ENCODE measurements around the gene SLC22A31. TPM values are rescaled to one million over a fixed set of nuclear protein-coding genes. Genes with fewer than 3 reads are reported as not detected.
"Not testable (repeated sequence)": the region's sequence is repeated elsewhere in the genome, so short reads cannot be mapped to it uniquely, and the experiment has no call there.

SLC22A31 gene
- total RNA-seq, 1 donor from 2014 or later = 2.3 TPM

GRCh38 chr16:89187032-89187769 lies 13.1 kb downstream of the SLC22A31 start:
- DNase-seq = peak; percentile 83
- Mint-ChIP-seq H3K4me3 (no peak overlapping the region), H3K4me1 (peaks cover 3% of the 10 kb centered on the region), H3K27ac (peak overlapping the region; percentile 16), H3K9me3 (no peaks in the 10 kb centered on the region), H3K36me3 (ENCODE audit: low read depth) (no peaks in the 10 kb centered on the region), H3K27me3 (no peaks in the 10 kb centered on the region)
- intact Hi-C loops (cut with micrococcal nuclease) = no loop called here

- H3K9me3 Mint-ChIP-seq; H3K4me3 Mint-ChIP-seq; intact Hi-C loops (cut with micrococcal nuclease); H3K27me3 Mint-ChIP-seq; H3K4me1 Mint-ChIP-seq; H3K27ac Mint-ChIP-seq; H3K36me3 Mint-ChIP-seq (ENCODE audit: low read depth): not testable (repeated sequence)
- peak; percentile 70 for DNase-seq
These were observed 13.7 kb downstream of the SLC22A31 start for GRCh38 chr16:89186593-89187031.

- H3K4me3 Mint-ChIP-seq; H3K9me3 Mint-ChIP-seq; H3K27ac Mint-ChIP-seq; intact Hi-C loops (cut with micrococcal nuclease); H3K4me1 Mint-ChIP-seq; H3K27me3 Mint-ChIP-seq; H3K36me3 Mint-ChIP-seq (ENCODE audit: low read depth): not testable (repeated sequence)
- DNase-seq = peak; percentile 73
These were observed 14.3 kb downstream of the SLC22A31 start for GRCh38 chr16:89185887-89186592.

- Mint-ChIP-seq H3K4me1 (peaks cover 3% of the 10 kb centered on the region), H3K4me3 (no peak overlapping the region), H3K27ac (no peak overlapping the region), H3K27me3 (no peaks in the 10 kb centered on the region), H3K36me3 (ENCODE audit: low read depth) (no peaks in the 10 kb centered on the region), H3K9me3 (no peaks in the 10 kb centered on the region)
- intact Hi-C loops (cut with micrococcal nuclease) = no loop called here
- DNase-seq = peak; percentile 82
These were observed 15.2 kb downstream of the SLC22A31 start for GRCh38 chr16:89184933-89185794.

- intact Hi-C loops (cut with micrococcal nuclease) = no loop called here
- H3K4me3 Mint-ChIP-seq = no peak overlapping the region
- H3K36me3 Mint-ChIP-seq (ENCODE audit: low read depth) = no peaks in the 10 kb centered on the region
- no peaks in the 10 kb centered on the region for H3K27me3 Mint-ChIP-seq
- H3K27ac Mint-ChIP-seq = no peak overlapping the region
- H3K9me3 Mint-ChIP-seq = no peaks in the 10 kb centered on the region
- peaks cover 3% of the 10 kb centered on the region for H3K4me1 Mint-ChIP-seq
- no peak for DNase-seq
These were observed 15.7 kb downstream of the SLC22A31 start for GRCh38 chr16:89184677-89184932.

- no peak for DNase-seq
- Mint-ChIP-seq H3K27ac (no peak overlapping the region), H3K9me3 (no peaks in the 10 kb centered on the region), H3K4me1 (peaks cover 3% of the 10 kb centered on the region), H3K4me3 (no peak overlapping the region), H3K36me3 (ENCODE audit: low read depth) (no peaks in the 10 kb centered on the region), H3K27me3 (no peaks in the 10 kb centered on the region)
- intact Hi-C loops (cut with micrococcal nuclease) = no loop called here
These were observed 16.2 kb downstream of the SLC22A31 start for GRCh38 chr16:89183975-89184676.

- no peak for DNase-seq
- Mint-ChIP-seq H3K27ac (no peak overlapping the region), H3K4me1 (peaks cover 3% of the 10 kb centered on the region), H3K4me3 (no peak overlapping the region), H3K36me3 (ENCODE audit: low read depth) (no peaks in the 10 kb centered on the region), H3K27me3 (no peaks in the 10 kb centered on the region), H3K9me3 (no peaks in the 10 kb centered on the region)
- intact Hi-C loops (cut with micrococcal nuclease) = no loop called here
These were observed 16.9 kb downstream of the SLC22A31 start for GRCh38 chr16:89183463-89183862.

- Mint-ChIP-seq H3K9me3 (no peaks in the 10 kb centered on the region), H3K4me1 (no peaks in the 10 kb centered on the region), H3K4me3 (no peak overlapping the region), H3K36me3 (ENCODE audit: low read depth) (no peaks in the 10 kb centered on the region), H3K27ac (no peak overlapping the region), H3K27me3 (no peaks in the 10 kb centered on the region)
- intact Hi-C loops (cut with micrococcal nuclease) = no loop called here
- DNase-seq = no peak
These were observed 20.6 kb downstream of the SLC22A31 start for GRCh38 chr16:89179656-89180315.

GRCh38 chr16:89179148-89179484 lies 21.2 kb downstream of the SLC22A31 start:
- Mint-ChIP-seq H3K36me3 (ENCODE audit: low read depth) (no peaks in the 10 kb centered on the region), H3K27me3 (no peaks in the 10 kb centered on the region)
- intact Hi-C loops (cut with micrococcal nuclease) = no loop called here

GRCh38 chr16:89178453-89179147 lies 21.7 kb downstream of the SLC22A31 start:
- intact Hi-C loops (cut with micrococcal nuclease) = no loop called here
- Mint-ChIP-seq H3K27me3 (no peaks in the 10 kb centered on the region), H3K4me1 (no peaks in the 10 kb centered on the region)

More at GRCh38 chr16:89179148-89179484, 21.2 kb downstream of the SLC22A31 start:
- DNase-seq = no peak
- no peaks in the 10 kb centered on the region for H3K9me3 Mint-ChIP-seq
- no peak overlapping the region for H3K4me3 Mint-ChIP-seq
- H3K27ac Mint-ChIP-seq = no peak overlapping the region
- no peaks in the 10 kb centered on the region for H3K4me1 Mint-ChIP-seq

GRCh38 chr16:89177501-89177900 lies 22.8 kb downstream of the SLC22A31 start:
- Mint-ChIP-seq H3K4me3 (no peak overlapping the region), H3K9me3 (no peaks in the 10 kb centered on the region)
- intact Hi-C loops (cut with micrococcal nuclease) = no loop called here

More at GRCh38 chr16:89178453-89179147, 21.7 kb downstream of the SLC22A31 start:
- no peak overlapping the region for H3K27ac Mint-ChIP-seq
- no peaks in the 10 kb centered on the region for H3K36me3 Mint-ChIP-seq (ENCODE audit: low read depth)
- H3K4me3 Mint-ChIP-seq = no peak overlapping the region
- DNase-seq = no peak
- no peaks in the 10 kb centered on the region for H3K9me3 Mint-ChIP-seq

GRCh38 chr16:89176717-89177116 lies 23.6 kb downstream of the SLC22A31 start:
- no peaks in the 10 kb centered on the region for H3K27me3 Mint-ChIP-seq
- intact Hi-C loops (cut with micrococcal nuclease) = no loop called here
- DNase-seq = no peak
- H3K9me3 Mint-ChIP-seq = no peaks in the 10 kb centered on the region
- H3K27ac Mint-ChIP-seq = no peak overlapping the region
- H3K4me1 Mint-ChIP-seq = no peaks in the 10 kb centered on the region
- no peak overlapping the region for H3K4me3 Mint-ChIP-seq
- H3K36me3 Mint-ChIP-seq (ENCODE audit: low read depth) = no peaks in the 10 kb centered on the region

More at GRCh38 chr16:89177501-89177900, 22.8 kb downstream of the SLC22A31 start:
- DNase-seq = no peak
- H3K27me3 Mint-ChIP-seq = no peaks in the 10 kb centered on the region
- no peaks in the 10 kb centered on the region for H3K4me1 Mint-ChIP-seq
- no peak overlapping the region for H3K27ac Mint-ChIP-seq
- no peaks in the 10 kb centered on the region for H3K36me3 Mint-ChIP-seq (ENCODE audit: low read depth)

- no peaks in the 10 kb centered on the region for H3K36me3 Mint-ChIP-seq (ENCODE audit: low read depth)
- H3K9me3 Mint-ChIP-seq = no peaks in the 10 kb centered on the region
- H3K4me1 Mint-ChIP-seq = no peaks in the 10 kb centered on the region
- H3K27ac Mint-ChIP-seq = no peak overlapping the region
- no peak overlapping the region for H3K4me3 Mint-ChIP-seq
- no peaks in the 10 kb centered on the region for H3K27me3 Mint-ChIP-seq
- no peak for DNase-seq
- intact Hi-C loops (cut with micrococcal nuclease) = no loop called here
These were observed 24.1 kb downstream of the SLC22A31 start for GRCh38 chr16:89176147-89176690.

All from activated CD4-positive, alpha-beta T cell treated with anti-CD3 and anti-CD28 coated beads, Interleukin-2, amount 10 ng/mL, durations not matched to agents 24 days and 14 days (primary cell).